Measurements from ENCODE around the gene PIK3R1. TPM values are rescaled to one million over a fixed set of nuclear protein-coding genes. Genes with fewer than 3 reads are reported as not detected.

Gene PIK3R1
- total RNA-seq, 1 experiment from 2014 or later = 151 TPM

DNA sequence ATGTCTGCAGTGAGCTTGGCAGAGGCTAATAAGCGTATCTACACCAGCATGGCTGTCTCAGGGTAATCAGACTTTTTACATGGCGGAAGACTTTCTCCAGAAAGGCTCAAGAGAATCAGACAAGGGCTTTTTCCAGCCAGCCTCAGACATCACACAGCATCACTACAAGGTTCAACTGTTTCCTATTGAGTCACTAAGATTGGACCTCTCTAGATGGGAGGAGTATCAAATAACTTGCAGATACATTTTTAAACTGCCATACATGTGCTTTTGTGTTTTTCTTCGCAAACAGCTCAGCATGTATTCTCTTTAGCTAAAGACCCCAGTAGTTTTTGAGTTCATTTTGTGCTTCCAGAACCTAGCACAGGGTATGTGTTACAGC is 22.9 kb upstream of the PIK3R1 start:
- Mint-ChIP-seq H3K9me3 (ENCODE audit: unreplicated experiment) (no peaks in the 10 kb centered on the region), H3K27me3 (ENCODE audit: insufficient read depth, unreplicated experiment) (no peaks in the 10 kb centered on the region), H3K4me3 (ENCODE audit: unreplicated experiment) (no peak overlapping the region), H3K36me3 (ENCODE audit: insufficient read depth, unreplicated experiment) (no peaks in the 10 kb centered on the region), H3K4me1 (ENCODE audit: insufficient read depth, unreplicated experiment) (peaks cover 5% of the 10 kb centered on the region), H3K27ac (ENCODE audit: low read depth, unreplicated experiment) (no peak overlapping the region)
- CTCF ChIA-PET = no interaction called here
- BruUV-seq (replicated peaks) = no TSS peak
- POLR2A ChIA-PET = no interaction called here
- TF ChIP-seq, protein P1, sequence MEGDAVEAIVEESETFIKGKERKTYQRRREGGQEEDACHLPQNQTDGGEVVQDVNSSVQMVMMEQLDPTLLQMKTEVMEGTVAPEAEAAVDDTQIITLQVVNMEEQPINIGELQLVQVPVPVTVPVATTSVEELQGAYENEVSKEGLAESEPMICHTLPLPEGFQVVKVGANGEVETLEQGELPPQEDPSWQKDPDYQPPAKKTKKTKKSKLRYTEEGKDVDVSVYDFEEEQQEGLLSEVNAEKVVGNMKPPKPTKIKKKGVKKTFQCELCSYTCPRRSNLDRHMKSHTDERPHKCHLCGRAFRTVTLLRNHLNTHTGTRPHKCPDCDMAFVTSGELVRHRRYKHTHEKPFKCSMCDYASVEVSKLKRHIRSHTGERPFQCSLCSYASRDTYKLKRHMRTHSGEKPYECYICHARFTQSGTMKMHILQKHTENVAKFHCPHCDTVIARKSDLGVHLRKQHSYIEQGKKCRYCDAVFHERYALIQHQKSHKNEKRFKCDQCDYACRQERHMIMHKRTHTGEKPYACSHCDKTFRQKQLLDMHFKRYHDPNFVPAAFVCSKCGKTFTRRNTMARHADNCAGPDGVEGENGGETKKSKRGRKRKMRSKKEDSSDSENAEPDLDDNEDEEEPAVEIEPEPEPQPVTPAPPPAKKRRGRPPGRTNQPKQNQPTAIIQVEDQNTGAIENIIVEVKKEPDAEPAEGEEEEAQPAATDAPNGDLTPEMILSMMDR (IDR thresholded peaks at IDR 0.05; ENCODE audit: unreplicated experiment) = no peak
- no peak for DNase-seq (ENCODE audit: unreplicated experiment)
- intact Hi-C loops (cut with micrococcal nuclease) = no loop called here

DNA sequence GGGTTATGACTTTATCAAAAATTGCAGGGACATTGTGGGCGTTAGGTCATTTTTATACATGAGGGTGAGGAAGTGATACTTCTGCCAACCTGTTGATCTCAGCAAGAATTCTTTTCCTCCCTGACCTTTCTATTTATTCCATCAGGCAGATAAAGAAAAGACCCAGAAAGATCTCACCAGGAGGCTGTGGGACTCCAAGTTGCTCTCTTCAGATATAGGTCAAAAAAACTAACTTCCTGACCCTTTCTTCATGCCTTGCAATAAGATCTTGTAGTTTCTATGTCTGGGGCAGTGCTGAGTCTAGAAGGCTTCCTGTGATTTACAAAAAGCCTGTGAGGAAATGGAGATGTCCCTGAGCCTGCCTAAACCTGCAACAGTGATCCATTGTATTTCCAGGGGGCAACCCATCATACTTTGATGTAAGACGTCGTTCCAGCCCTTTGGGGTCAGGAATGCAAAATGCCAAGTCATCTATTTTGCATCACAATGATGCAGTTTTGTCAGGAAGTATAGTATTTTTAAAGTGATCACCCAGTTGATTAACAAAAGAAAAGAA is 22.0 kb upstream of the PIK3R1 start:
- H3K27ac Mint-ChIP-seq (ENCODE audit: low read depth, unreplicated experiment) = no peak overlapping the region
- intact Hi-C loops (cut with micrococcal nuclease) = no loop called here
- POLR2A ChIA-PET = interaction anchor here (0.5 to 1.2 kb wide), 3 partner anchors 13 to 59 kb away, joined by 3 read pairs; no protein-coding TSS in a partner anchor

DNA sequence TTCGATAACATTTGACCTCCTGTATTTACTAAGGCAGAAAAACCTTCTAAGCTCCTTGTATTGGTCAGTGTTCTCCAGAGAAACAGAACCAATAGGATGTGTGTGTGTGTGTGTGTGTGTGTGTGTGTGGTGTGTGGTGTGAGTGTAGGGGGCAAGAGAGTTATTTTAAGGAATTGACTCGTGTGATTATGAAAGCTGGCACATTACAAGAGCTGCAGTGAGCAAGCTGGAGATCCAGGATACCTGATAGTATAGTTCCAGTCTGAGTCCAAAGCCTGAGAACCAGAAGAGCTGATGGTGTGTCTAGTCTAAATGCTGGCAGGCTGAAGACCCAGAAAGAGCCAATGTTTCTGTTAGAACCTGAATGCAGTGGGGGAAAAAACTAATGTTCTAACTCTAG is 21.2 kb upstream of the PIK3R1 start:
- DNase-seq (ENCODE audit: unreplicated experiment) = no peak
- POLR2A ChIA-PET = interaction anchor here (0.5 to 1.2 kb wide), 3 partner anchors 14 to 60 kb away, joined by 3 read pairs; no protein-coding TSS in a partner anchor
- TF ChIP-seq, protein P1 (IDR thresholded peaks at IDR 0.05; ENCODE audit: unreplicated experiment) = no peak
- CTCF ChIA-PET = no interaction called here
- Mint-ChIP-seq H3K36me3 (ENCODE audit: insufficient read depth, unreplicated experiment) (no peaks in the 10 kb centered on the region), H3K27me3 (ENCODE audit: insufficient read depth, unreplicated experiment) (no peaks in the 10 kb centered on the region), H3K4me3 (ENCODE audit: unreplicated experiment) (no peak overlapping the region), H3K9me3 (ENCODE audit: unreplicated experiment) (no peaks in the 10 kb centered on the region), H3K27ac (ENCODE audit: low read depth, unreplicated experiment) (no peak overlapping the region), H3K4me1 (ENCODE audit: insufficient read depth, unreplicated experiment) (peaks cover 5% of the 10 kb centered on the region)
- intact Hi-C loops (cut with micrococcal nuclease) = no loop called here
- BruUV-seq (replicated peaks) = no TSS peak

More for the DNA sequence above, 22.0 kb upstream of the PIK3R1 start:
- Mint-ChIP-seq H3K4me3 (ENCODE audit: unreplicated experiment) (no peak overlapping the region), H3K36me3 (ENCODE audit: insufficient read depth, unreplicated experiment) (no peaks in the 10 kb centered on the region), H3K9me3 (ENCODE audit: unreplicated experiment) (no peaks in the 10 kb centered on the region), H3K27me3 (ENCODE audit: insufficient read depth, unreplicated experiment) (no peaks in the 10 kb centered on the region), H3K4me1 (ENCODE audit: insufficient read depth, unreplicated experiment) (peaks cover 5% of the 10 kb centered on the region)
- DNase-seq (ENCODE audit: unreplicated experiment) = no peak
- no TSS peak for BruUV-seq (replicated peaks)
- CTCF ChIA-PET = no interaction called here
- TF ChIP-seq, protein P1 (IDR thresholded peaks at IDR 0.05; ENCODE audit: unreplicated experiment) = no peak

DNA sequence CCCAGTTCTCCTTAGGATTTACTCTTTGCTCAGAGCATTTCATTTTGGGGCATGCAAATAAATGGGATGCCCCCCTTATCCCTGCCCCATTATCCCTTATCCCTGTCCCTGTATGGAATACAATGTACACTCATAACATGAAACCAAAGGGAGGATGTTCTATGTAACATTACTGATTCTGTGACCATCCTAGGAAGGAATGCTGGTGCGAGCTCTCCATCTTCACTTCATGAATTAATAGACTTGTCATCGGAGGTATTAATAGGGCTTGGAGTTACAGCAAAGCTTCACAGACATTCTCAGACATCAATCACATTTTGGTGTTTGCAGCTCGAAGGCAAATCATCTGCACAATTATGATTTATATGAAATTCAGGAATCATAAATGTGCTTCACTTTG is 20.4 kb upstream of the PIK3R1 start:
- H3K9me3 Mint-ChIP-seq (ENCODE audit: unreplicated experiment) = no peaks in the 10 kb centered on the region
- TF ChIP-seq, protein P1 (IDR thresholded peaks at IDR 0.05; ENCODE audit: unreplicated experiment) = no peak
- DNase-seq (ENCODE audit: unreplicated experiment) = no peak
- no peak overlapping the region for H3K4me3 Mint-ChIP-seq (ENCODE audit: unreplicated experiment)
- H3K27ac Mint-ChIP-seq (ENCODE audit: low read depth, unreplicated experiment) = no peak overlapping the region
- peaks cover 5% of the 10 kb centered on the region for H3K4me1 Mint-ChIP-seq (ENCODE audit: insufficient read depth, unreplicated experiment)
- no peaks in the 10 kb centered on the region for H3K27me3 Mint-ChIP-seq (ENCODE audit: insufficient read depth, unreplicated experiment)
- POLR2A ChIA-PET = no interaction called here
- BruUV-seq (replicated peaks) = no TSS peak
- intact Hi-C loops (cut with micrococcal nuclease) = no loop called here
- H3K36me3 Mint-ChIP-seq (ENCODE audit: insufficient read depth, unreplicated experiment) = no peaks in the 10 kb centered on the region
- CTCF ChIA-PET = interaction anchor here (0.7 kb wide), 1 partner anchor 141 kb away, joined by 3 read pairs; no protein-coding TSS in a partner anchor

All from MCF 10A (cell line).